SU-DHL-6 (cell line): ENCODE data around the gene SMTNL2.

ENCODE experiments used
- EZH2phosphoT487 ChIP-seq: fragments of 200-600 bp; sonication (generic), shearing (Covaris generic); conservative IDR thresholded peaks from 2 replicates; pipeline ENCODE4 v1.6.1; 2018; ENCODE audit warnings: mild to moderate bottlenecking, antibody characterized with exemption, low read length, moderate library complexity, mixed read lengths
- TF ChIP-seq, protein P1 (sequence below): fragments of 200-600 bp; sonication (generic); IDR thresholded peaks from one replicate; pipeline ENCODE4 v1.5.1; 2017; ENCODE audit warnings: antibody characterized with exemption, mild to moderate bottlenecking, low read length, moderate library complexity; ENCODE audit not compliant: insufficient read depth, poor library complexity, severe bottlenecking

DNA sequence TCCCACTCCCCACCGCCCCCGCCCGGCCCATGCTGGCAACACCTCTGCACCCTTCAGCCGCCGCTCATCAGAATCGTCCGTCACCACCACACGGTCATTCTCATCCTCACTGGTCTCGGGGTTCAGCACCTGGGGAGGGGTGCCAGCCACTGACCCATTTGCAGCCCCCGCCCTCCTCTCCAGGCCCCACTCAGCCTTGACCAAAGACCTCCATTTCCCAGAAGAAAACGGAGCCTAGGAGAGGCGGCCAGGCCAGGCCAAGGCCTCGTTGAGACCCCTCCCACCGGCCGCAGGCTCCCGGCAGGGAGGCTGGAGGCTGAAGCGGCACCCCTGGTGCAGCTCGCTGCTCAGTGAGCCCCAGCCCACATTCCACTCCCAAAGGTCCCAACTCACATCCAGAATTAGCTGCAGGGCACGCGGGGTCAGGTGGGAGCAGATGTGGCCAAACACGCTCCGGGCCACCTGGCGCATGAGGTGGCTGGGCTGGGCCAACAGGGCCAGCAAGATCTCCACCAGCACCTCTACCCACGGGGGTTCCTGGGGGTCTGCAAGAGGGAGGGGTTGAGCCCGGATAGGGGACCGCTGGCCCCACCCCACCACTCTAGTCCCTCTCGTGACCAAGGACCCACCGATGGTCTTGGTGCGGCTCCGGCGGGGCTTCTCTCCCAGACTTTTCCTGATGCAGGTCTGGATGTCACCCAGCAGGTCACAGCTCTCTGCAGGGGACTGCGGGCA is 38.9 kb upstream of the SMTNL2 start:
- TF ChIP-seq, protein P1, sequence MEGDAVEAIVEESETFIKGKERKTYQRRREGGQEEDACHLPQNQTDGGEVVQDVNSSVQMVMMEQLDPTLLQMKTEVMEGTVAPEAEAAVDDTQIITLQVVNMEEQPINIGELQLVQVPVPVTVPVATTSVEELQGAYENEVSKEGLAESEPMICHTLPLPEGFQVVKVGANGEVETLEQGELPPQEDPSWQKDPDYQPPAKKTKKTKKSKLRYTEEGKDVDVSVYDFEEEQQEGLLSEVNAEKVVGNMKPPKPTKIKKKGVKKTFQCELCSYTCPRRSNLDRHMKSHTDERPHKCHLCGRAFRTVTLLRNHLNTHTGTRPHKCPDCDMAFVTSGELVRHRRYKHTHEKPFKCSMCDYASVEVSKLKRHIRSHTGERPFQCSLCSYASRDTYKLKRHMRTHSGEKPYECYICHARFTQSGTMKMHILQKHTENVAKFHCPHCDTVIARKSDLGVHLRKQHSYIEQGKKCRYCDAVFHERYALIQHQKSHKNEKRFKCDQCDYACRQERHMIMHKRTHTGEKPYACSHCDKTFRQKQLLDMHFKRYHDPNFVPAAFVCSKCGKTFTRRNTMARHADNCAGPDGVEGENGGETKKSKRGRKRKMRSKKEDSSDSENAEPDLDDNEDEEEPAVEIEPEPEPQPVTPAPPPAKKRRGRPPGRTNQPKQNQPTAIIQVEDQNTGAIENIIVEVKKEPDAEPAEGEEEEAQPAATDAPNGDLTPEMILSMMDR = no peak
- no peak for TF ChIP-seq EZH2phosphoT487
